DLD1 (cell line): ENCODE results near the gene CACNG7.

Experiments
- in situ Hi-C: cut with HindIII; loops from 2 replicates; pipeline ENCODE4 v1.10.0; 2017; ENCODE audit warnings: low sequenced_read_pairs

CACNG7 gene, protein sequence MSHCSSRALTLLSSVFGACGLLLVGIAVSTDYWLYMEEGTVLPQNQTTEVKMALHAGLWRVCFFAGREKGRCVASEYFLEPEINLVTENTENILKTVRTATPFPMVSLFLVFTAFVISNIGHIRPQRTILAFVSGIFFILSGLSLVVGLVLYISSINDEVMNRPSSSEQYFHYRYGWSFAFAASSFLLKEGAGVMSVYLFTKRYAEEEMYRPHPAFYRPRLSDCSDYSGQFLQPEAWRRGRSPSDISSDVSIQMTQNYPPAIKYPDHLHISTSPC

DNA sequence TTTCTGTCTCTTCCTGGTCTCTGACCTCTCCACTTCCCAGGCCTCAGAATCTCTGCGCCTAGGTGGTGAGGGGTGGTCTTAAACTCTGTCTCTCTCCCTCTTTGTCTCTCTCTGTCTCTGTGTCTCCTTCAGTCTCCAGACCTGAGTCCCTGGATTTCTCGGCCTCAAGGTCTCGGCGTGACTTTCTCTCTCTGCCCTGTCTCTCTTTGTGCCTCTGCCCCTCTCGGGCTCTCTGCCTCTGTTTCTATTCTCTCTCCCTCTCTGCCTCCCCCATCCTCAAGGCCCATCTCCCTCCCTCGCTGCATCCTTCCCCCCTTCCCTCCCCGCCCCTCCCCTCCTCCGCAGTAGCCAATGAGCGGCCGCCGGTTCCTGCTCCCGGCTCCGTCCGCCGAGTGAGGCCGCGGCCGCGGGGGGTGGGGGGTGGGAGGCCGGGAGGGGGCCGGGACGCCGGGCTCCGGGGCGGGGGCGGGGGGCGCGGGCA, at the start of gene CACNG7:
Gene CACNG7, plus strand, starts transcription at position 344 of the 481 bp plus-strand sequence. CDS start 3,554 bp downstream, outside the sequence.
- in situ Hi-C loops, result no loop called here

DNA sequence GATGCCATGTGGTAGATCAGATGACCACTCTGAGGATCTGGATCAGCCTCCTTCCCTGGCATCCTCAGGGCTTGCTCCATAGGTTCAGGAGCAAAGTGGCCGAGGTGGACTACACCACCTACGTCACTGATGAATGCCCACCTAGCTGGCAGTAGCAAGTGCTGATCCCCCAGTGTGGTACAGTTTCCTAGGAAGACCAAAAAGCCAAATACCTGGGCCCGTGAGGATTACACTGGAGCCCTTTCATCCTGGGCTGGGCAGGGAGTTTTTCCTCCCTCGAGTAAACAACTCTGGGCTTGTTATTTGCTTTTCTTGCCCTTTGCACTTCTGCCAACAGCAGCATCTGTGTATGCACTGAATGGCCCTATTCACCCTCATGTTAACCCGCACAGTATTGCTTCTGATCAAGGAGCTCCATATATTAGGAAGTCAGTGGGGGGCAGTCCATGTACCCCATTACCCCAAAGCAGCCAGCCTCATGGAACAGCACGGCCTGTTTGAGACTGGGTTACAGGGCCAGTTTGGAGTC, 44.7 kb upstream of the CACNG7 start:
- in situ Hi-C loops, result loop anchor here (25.0 kb wide), 1 partner anchor 173 kb away; no protein-coding TSS in a partner anchor

GRCh38 chr19:53865523-53865917, 43.6 kb upstream of the CACNG7 start:
- in situ Hi-C loops, result loop anchor here (25.0 kb wide), 1 partner anchor 172 kb away; no protein-coding TSS in a partner anchor

DNA sequence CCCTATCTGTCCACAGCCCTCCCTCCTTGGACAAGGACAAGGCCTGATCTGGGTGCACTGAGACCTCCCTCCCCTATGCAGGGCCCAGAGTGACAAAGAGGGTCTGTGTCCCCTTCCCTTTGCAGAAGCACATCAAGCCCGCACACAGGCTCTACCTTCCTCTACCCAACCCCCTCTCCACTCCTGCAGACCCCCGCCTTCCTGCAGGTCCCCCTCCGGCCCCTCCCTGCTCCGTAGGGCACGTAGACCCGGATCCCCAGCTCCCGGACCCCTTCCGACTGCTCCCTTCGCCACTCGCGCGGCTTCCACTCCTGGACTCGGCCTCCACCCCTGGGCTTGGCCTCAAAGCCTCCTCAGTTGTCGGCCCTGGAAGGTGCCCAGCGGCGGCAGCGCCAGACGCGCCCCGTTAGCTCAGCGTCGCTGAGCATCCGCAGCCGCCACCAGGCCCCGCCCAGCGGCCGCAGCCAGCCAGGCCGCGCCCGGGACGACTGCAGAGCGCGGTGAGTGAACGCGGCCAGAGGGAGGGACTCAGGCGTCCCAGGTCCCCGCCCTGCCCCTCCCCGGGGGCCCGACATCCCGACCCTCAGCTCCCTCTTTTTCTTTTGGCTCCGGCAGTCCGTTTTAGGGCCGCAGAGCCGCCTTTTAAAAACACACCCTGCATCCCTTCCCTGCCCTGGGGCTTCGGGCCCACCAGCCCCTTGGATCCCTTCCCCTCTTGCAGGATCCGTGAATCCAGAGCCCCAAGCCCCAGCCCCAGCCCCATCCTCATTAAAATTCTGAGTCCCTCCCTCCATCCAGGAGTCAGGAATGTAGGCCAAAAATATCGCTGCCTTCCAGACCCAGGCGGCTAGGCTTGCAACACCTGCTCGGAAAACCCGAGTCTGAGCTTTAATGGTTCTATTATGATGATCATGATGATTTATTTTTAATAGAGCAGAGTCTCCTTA, 42.9 kb upstream of the CACNG7 start:
- in situ Hi-C loops, result loop anchor here (25.0 kb wide), 1 partner anchor 171 kb away; no protein-coding TSS in a partner anchor

DNA sequence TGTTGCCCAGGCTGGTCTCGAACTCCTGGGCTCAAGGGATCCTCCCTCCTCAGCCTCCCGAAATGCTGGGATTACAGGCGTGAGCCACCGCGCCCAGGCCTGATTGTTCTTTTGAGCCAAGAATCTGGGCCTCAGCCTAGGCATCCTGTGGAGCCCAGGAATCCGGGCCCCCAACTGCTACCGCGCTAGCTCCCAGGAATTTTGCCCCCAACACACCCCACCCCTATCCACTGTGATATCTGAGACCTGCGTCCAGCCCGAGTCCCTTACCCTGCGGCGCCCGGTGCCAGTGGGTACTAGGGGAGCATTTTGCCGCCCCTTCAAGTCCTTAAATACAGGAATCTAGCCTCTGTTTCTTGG, 42.2 kb upstream of the CACNG7 start:
- in situ Hi-C loops, result loop anchor here (25.0 kb wide), 1 partner anchor 170 kb away; no protein-coding TSS in a partner anchor

- in situ Hi-C loops, result loop anchor here (25.0 kb wide), 1 partner anchor 170 kb away; no protein-coding TSS in a partner anchor
Observed at GRCh38 chr19:53867225-53868090, 41.6 kb upstream of the CACNG7 start, which contains the start of gene MYADM. Gene MYADM (plus strand): TSS chr19:53867883. CDS start chr19:53873530, 5,647 bp downstream.

DNA sequence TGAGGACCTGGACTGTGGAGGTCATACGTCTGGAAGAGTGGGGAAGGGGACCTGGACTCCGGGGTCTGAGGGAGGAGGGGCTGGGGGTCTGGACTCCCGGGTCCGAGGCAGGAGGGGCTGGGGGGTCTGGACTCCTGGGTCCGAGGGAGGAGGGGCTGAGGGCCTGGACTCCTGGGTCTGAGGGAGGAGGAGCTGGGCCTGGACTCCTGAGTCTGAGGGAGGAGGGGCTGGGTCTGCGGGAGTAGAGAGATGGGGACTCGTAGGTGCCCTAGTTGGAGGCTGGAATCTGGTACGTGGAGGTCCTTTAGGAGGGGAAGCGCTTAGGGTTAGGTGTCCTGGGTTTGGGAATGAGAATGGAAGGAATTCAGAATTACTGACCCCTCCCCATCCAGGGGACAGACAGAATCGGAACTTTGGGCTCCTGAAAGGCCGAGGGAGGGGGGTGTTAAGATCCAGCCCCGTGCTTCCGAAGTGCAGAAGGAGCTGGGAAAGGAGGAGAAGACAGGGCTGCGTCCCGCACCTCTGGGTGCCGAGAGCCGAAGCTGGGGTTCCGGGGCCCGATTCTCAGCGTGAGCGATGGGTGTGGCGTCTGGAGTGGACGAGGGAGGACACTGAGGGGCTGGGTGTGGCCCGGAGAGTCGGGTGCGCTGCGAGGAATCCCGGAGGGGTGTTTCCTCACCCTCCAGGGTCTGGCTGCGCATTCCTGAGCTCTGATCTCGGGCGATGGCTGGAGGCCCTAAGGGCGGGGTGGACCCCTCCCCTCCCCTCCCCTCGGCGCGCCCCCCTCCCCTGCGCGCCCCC, 40.8 kb upstream of the CACNG7 start:
- in situ Hi-C loops, result loop anchor here (25.0 kb wide), 1 partner anchor 169 kb away; no protein-coding TSS in a partner anchor

GRCh38 chr19:53868892-53869804, 39.9 kb upstream of the CACNG7 start:
- in situ Hi-C loops, result loop anchor here (25.0 kb wide), 1 partner anchor 168 kb away; no protein-coding TSS in a partner anchor

GRCh38 chr19:53869805-53870484, 39.1 kb upstream of the CACNG7 start:
- in situ Hi-C loops, result loop anchor here (25.0 kb wide), 1 partner anchor 167 kb away; no protein-coding TSS in a partner anchor

- in situ Hi-C loops, result loop anchor here (25.0 kb wide), 1 partner anchor 167 kb away; no protein-coding TSS in a partner anchor
Observed at GRCh38 chr19:53870485-53870844, 38.6 kb upstream of the CACNG7 start.

DNA sequence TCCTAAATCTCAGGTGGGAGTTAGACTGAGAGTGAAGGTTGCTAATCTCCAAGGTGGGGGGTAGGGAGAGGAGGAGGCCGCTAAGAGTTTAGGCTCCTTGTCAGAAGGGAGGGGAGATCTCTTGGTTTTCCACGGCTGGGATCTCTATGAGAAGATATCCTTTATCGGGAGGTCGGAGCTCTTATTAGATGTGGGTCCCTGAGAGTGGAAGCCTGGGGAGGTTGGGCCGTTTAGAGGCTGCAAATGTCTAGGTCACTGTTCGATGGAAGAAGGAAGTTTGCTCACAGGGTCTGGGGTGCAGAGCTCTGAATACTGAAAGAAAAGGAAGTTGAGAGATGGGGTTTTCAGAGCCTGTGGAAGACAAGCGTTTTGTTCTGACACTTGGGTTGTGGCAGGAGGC, 37.6 kb upstream of the CACNG7 start:
- in situ Hi-C loops, result loop anchor here (25.0 kb wide), 1 partner anchor 166 kb away; no protein-coding TSS in a partner anchor

DNA sequence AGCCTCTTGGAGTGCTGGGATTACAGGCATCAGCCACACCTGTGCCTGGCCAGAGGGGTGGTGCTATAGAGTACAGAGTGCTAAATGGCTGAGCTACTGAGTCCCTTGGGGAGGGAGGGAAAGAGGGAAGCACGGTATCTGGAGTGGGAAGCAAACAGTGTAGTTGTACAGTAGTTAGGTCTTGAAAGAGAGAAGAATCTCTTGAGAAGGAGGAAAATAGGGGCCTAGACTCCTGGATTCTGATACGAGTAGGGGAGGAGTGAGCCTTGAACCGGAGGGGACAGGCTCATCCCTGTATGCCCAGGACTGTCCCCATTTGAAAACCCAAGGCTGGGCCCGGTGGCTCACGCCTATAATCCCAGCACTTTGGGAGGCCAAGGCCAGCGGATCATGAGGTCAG, 36.3 kb upstream of the CACNG7 start:
- in situ Hi-C loops, result loop anchor here (25.0 kb wide), 1 partner anchor 165 kb away; no protein-coding TSS in a partner anchor

DNA sequence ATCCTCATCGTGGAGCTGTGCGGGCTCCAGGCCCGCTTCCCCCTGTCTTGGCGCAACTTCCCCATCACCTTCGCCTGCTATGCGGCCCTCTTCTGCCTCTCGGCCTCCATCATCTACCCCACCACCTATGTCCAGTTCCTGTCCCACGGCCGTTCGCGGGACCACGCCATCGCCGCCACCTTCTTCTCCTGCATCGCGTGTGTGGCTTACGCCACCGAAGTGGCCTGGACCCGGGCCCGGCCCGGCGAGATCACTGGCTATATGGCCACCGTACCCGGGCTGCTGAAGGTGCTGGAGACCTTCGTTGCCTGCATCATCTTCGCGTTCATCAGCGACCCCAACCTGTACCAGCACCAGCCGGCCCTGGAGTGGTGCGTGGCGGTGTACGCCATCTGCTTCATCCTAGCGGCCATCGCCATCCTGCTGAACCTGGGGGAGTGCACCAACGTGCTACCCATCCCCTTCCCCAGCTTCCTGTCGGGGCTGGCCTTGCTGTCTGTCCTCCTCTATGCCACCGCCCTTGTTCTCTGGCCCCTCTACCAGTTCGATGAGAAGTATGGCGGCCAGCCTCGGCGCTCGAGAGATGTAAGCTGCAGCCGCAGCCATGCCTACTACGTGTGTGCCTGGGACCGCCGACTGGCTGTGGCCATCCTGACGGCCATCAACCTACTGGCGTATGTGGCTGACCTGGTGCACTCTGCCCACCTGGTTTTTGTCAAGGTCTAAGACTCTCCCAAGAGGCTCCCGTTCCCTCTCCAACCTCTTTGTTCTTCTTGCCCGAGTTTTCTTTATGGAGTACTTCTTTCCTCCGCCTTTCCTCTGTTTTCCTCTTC, 35.1 kb upstream of the CACNG7 start:
- in situ Hi-C loops, result loop anchor here (25.0 kb wide), 1 partner anchor 163 kb away; no protein-coding TSS in a partner anchor

DNA sequence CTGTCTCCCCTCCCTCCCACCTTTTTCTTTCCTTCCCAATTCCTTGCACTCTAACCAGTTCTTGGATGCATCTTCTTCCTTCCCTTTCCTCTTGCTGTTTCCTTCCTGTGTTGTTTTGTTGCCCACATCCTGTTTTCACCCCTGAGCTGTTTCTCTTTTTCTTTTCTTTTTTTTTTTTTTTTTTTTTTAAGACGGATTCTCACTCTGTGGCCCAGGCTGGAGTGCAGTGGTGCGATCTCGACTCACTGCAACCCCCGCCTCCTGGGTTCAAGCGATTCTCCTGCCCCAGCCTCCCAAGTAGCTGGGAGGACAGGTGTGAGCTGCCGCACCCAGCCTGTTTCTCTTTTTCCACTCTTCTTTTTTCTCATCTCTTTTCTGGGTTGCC, 34.5 kb upstream of the CACNG7 start:
- in situ Hi-C loops, result loop anchor here (25.0 kb wide), 1 partner anchor 163 kb away; no protein-coding TSS in a partner anchor

- in situ Hi-C loops, result no loop called here
Observed at GRCh38 chr19:53875602-53876325, 33.3 kb upstream of the CACNG7 start.
